Body of pancreas (tissue), 4 donors: ENCODE measurements around the gene P4HTM.

Experiments
- CTCF ChIP-seq, 7 experiments: fragments of 450-650 bp in 4 of 7; fragments of 200-600 bp in 3 of 7; sonication (generic) in 3 of 7; IDR thresholded peaks; one replicate each; pipeline ENCODE4 v1.5.1; 2016 to 2019; ENCODE audit warnings: antibody characterized with exemption in 7 of 7
- POLR2A ChIP-seq, 3 donors: fragments of 450-650 bp; IDR thresholded peaks; one replicate each; pipeline ENCODE4 v1.6.1; 2016; ENCODE audit warnings: antibody characterized with exemption in 3 of 3, mild to moderate bottlenecking in 2 of 3

DNA sequence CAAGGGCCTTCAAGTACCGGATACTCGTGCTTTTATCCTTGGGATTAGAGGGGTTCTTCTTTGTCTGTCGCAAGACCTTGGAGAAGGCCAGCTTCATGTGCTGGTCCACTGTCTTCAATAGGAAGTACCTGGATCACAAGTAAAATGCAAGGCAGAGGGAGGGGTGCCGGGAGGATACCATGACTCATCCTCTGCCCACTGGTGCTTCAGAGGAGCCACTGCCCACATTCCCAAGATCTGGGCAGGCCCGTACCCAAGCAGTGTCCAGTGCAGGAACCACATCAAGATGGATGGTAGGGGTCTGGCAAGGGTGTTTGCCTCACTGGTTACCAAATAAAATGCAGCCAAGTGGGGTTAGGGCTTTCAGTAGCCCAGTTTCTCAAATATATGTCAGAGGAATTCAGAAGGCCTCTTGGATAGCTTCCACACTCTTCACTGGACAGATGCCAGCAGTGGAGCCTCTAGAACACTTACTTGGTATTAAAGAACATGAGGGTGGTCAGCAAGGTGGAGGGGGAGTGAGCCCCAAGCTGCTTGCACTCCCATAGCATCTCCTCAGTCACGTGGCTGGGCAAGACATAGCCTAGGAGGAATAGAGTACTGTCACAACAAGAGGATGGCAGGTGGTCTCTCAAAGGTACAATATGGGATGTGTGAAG lies 42.7 kb downstream of the P4HTM start:
- TF ChIP-seq POLR2A (IDR thresholded peaks at IDR 0.05), result no peak
- no peak for TF ChIP-seq CTCF (IDR thresholded peaks at IDR 0.05)
